Measurements from ENCODE around the gene CERS4. TPM values are rescaled to one million over a fixed set of nuclear protein-coding genes. Genes with fewer than 3 reads are reported as not detected.

CERS4 gene
- total and polyA plus RNA-seq, 2 donors (not counting 3 experiments of a cell fraction or from before 2014, with no cell fraction given), result 4.9 to 7.7 TPM

- H4K20me1 ChIP-seq (replicated peaks; ENCODE audit: control insufficient read depth, extremely low read depth, insufficient read depth, low read length), result no peaks in the 10 kb centered on the region
- dilution Hi-C loops (cut with MboI; ENCODE audit: extremely low pct_ligation_motif_present, low sequenced_read_pairs), result no loop called here
- no peak overlapping the region for H3K9ac ChIP-seq (replicated peaks; ENCODE audit: extremely low read depth, insufficient read depth, low read length)
- DNase-seq (ENCODE audit: low read depth, low spot score), result no peak
- H3K79me2 ChIP-seq (ENCODE audit: control insufficient read depth, insufficient read depth, low read length), result no peaks in the 10 kb centered on the region
- CTCF ChIA-PET, result interaction anchor here (1.9 kb wide), 1 partner anchor 33 kb away, joined by 6 read pairs; no protein-coding TSS in a partner anchor
- no peak overlapping the region for H2AFZ ChIP-seq (ENCODE audit: low read depth, low read length)
- POLR2A ChIA-PET, result no interaction called here
- no peak overlapping the region for H3K4me2 ChIP-seq (ENCODE audit: insufficient read depth, low read length)
- no peaks in the 10 kb centered on the region for H3K9me3 ChIP-seq (replicated peaks; ENCODE audit: control insufficient read depth, insufficient read depth, low read length)
- no peaks in the 10 kb centered on the region for H3K9me1 ChIP-seq (replicated peaks; ENCODE audit: control insufficient read depth, extremely low read depth, insufficient read depth, low read length)
- no TSS peak for BruUV-seq (replicated peaks)
- no peak for FAIRE-seq
- H3K4me3 ChIP-seq (replicated peaks in 1 of 3; ENCODE audit: insufficient read depth in 1 of 3, low read depth in 1 of 3, low read length in 3 of 3), result no peak overlapping the region
- TF ChIP-seq JUN (IDR thresholded peaks at IDR 0.05; ENCODE audit: borderline replicate concordance, insufficient read depth, insufficient read length, low read depth), result no peak
- no peak for TF ChIP-seq EZH2 (IDR thresholded peaks at IDR 0.05; ENCODE audit: borderline replicate concordance, low read depth, low read length, severe bottlenecking)
- TF ChIP-seq GATA2 (IDR thresholded peaks at IDR 0.05; ENCODE audit: insufficient read depth, insufficient read length, low read depth, low read length), result no peak
- TF ChIP-seq, protein P1, sequence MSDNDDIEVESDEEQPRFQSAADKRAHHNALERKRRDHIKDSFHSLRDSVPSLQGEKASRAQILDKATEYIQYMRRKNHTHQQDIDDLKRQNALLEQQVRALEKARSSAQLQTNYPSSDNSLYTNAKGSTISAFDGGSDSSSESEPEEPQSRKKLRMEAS (IDR thresholded peaks at IDR 0.05; ENCODE audit: insufficient read depth, insufficient read length), result no peak
- no peak for TF ChIP-seq FOS (IDR thresholded peaks at IDR 0.05; ENCODE audit: borderline replicate concordance, insufficient read depth, low read length)
- TF ChIP-seq POLR2A (IDR thresholded peaks at IDR 0.05; ENCODE audit: low read depth, low read length), result no peak
- TF ChIP-seq MYC (IDR thresholded peaks at IDR 0.05; ENCODE audit: low read depth, low read length), result no peak
- TF ChIP-seq, protein P2, sequence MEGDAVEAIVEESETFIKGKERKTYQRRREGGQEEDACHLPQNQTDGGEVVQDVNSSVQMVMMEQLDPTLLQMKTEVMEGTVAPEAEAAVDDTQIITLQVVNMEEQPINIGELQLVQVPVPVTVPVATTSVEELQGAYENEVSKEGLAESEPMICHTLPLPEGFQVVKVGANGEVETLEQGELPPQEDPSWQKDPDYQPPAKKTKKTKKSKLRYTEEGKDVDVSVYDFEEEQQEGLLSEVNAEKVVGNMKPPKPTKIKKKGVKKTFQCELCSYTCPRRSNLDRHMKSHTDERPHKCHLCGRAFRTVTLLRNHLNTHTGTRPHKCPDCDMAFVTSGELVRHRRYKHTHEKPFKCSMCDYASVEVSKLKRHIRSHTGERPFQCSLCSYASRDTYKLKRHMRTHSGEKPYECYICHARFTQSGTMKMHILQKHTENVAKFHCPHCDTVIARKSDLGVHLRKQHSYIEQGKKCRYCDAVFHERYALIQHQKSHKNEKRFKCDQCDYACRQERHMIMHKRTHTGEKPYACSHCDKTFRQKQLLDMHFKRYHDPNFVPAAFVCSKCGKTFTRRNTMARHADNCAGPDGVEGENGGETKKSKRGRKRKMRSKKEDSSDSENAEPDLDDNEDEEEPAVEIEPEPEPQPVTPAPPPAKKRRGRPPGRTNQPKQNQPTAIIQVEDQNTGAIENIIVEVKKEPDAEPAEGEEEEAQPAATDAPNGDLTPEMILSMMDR (IDR thresholded peaks at IDR 0.05; ENCODE audit: extremely low read depth in 1 of 2, insufficient read depth in 1 of 2, low read depth in 1 of 2, low read length in 2 of 2), result no peak
- no peak for TF ChIP-seq POLR2AphosphoS5 (IDR thresholded peaks at IDR 0.05; ENCODE audit: insufficient read depth, low read depth, low read length)
- intact Hi-C loops (cut with micrococcal nuclease), result no loop called here
- no peaks in the 10 kb centered on the region for H3K27me3 ChIP-seq (ENCODE audit: control insufficient read depth in 2 of 2, insufficient read depth in 2 of 2, low read length in 2 of 2)
- peaks cover 2% of the 10 kb centered on the region for H3K4me1 ChIP-seq (ENCODE audit: control insufficient read depth, extremely low read depth, insufficient read depth, low read length)
- no peaks in the 10 kb centered on the region for H3K36me3 ChIP-seq (ENCODE audit: control insufficient read depth in 2 of 2, extremely low read depth in 1 of 2, insufficient read depth in 2 of 2, low read length in 2 of 2)
- H3K27ac ChIP-seq (ENCODE audit: insufficient read depth, low read depth, low read length), result no peak overlapping the region
Measured at GRCh38 chr19:8192221-8192820, 16.8 kb upstream of the CERS4 start.
